Measurements from ENCODE around the gene ZG16.
A peak's percentile ranks its signal among the peaks of the same experiment; 100 is the strongest.

Gene ZG16

GRCh38 chr16:29820730-29821642 lies 42.9 kb downstream of the ZG16 start:
- DNase-seq (ENCODE audit: extremely low read depth, low read depth), result no peak
- TF ChIP-seq CTCF (IDR thresholded peaks at IDR 0.05; ENCODE audit: low read depth, low read length, missing control alignments), result no peak
- H3K4me3 ChIP-seq (replicated peaks; ENCODE audit: low read depth, low read length), result peak overlapping the region; percentile 55

GRCh38 chr16:29821643-29822115 lies 43.6 kb downstream of the ZG16 start:
- H3K4me3 ChIP-seq (replicated peaks; ENCODE audit: low read depth, low read length), result peak overlapping the region; percentile 55
- TF ChIP-seq CTCF (IDR thresholded peaks at IDR 0.05; ENCODE audit: low read depth, low read length, missing control alignments), result no peak
- no peak for DNase-seq (ENCODE audit: extremely low read depth, low read depth)

GRCh38 chr16:29824589-29825144 lies 46.6 kb downstream of the ZG16 start:
- peak overlapping the region; percentile 23; the same call in 1 of the 2 replicates for H3K4me3 ChIP-seq (replicated peaks; ENCODE audit: low read depth, low read length)
- TF ChIP-seq CTCF (IDR thresholded peaks at IDR 0.05; ENCODE audit: low read depth, low read length, missing control alignments), result no peak
- DNase-seq (ENCODE audit: extremely low read depth, low read depth), result peak; percentile 72

DNA sequence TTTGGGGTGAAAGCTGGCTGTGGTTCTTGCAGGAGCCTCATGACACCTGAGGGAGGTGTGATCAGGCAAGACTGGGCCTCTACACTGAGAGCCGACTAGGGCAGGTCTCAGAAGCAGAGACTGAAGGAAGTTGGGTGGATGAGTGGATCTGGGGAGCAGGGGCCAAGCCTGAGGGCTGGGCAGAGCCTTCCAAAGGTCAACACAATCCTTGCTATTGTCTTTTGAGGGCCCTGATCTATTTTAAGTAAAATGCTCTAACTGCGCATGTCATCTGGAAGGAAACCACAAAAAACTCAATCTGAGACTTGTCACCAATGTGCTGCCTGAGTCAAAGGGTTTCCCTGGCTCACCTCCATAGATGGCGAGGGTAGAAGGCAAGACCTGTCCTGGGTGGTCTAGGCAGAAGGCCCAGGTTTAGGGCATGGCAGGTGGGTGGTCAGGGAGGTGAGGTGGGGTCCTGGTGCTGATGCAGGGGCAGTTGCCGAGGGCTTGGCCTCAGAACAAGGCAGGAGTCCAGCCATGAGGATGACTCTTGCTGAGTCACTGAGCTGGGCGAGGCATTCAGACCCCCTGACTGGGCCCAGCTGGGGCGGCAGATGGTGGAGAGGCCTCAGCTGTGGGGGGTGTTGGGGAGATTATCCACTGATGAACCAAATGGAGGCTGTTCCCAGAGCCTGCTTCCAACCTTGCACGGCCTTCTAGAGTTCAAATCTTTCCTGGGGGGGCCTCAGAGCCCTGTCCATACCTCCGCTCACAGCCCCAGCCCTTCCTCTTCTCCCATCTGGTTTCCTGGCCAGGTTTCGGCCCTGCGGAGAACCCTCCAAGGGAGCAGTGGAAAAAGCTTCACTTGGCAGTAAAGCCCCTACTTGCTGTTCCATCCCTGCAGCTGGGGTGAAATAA lies 47.3 kb downstream of the ZG16 start:
- no peak for TF ChIP-seq CTCF (IDR thresholded peaks at IDR 0.05; ENCODE audit: low read depth, low read length, missing control alignments)
- H3K4me3 ChIP-seq (replicated peaks; ENCODE audit: low read depth, low read length), result peak overlapping the region; percentile 23
- DNase-seq (ENCODE audit: extremely low read depth, low read depth), result peak; percentile 70

- no peak for TF ChIP-seq CTCF (IDR thresholded peaks at IDR 0.05; ENCODE audit: low read depth, low read length, missing control alignments)
- H3K4me3 ChIP-seq (replicated peaks; ENCODE audit: low read depth, low read length), result no peak overlapping the region
- DNase-seq (ENCODE audit: extremely low read depth, low read depth), result no peak
These were observed 48.3 kb downstream of the ZG16 start for GRCh38 chr16:29826342-29826695.

GRCh38 chr16:29830774-29831173 lies 52.7 kb downstream of the ZG16 start:
- no peak for TF ChIP-seq CTCF (IDR thresholded peaks at IDR 0.05; ENCODE audit: low read depth, low read length, missing control alignments)
- DNase-seq (ENCODE audit: extremely low read depth, low read depth), result no peak
- no peak overlapping the region for H3K4me3 ChIP-seq (replicated peaks; ENCODE audit: low read depth, low read length)
